BLaER1 (cell line): ENCODE data around the gene KCNK13.
"Not testable (repeated sequence)": the region's sequence is repeated elsewhere in the genome, so short reads cannot be mapped to it uniquely, and the experiment has no call there.

Experiments
- H3K27ac ChIP-seq: shearing (Covaris generic); formaldehyde crosslinking; 2 replicates; pipeline ENCODE4 v1.8.1; 2022
- H3K27me3 ChIP-seq: shearing (Covaris generic); formaldehyde crosslinking; 2 replicates; pipeline ENCODE4 v1.8.1; 2022
- H3K36me3 ChIP-seq: shearing (Covaris generic); formaldehyde crosslinking; 2 replicates; pipeline ENCODE4 v1.8.1; 2022
- H3K4me1 ChIP-seq: shearing (Covaris generic); formaldehyde crosslinking; 2 replicates; pipeline ENCODE4 v1.8.1; 2022
- H3K4me2 ChIP-seq: shearing (Covaris generic); formaldehyde crosslinking; 2 replicates; pipeline ENCODE4 v1.8.1; 2022
- H3K4me3 ChIP-seq: shearing (Covaris generic); formaldehyde crosslinking; 2 replicates; pipeline ENCODE4 v1.8.1; 2022
- H3K9ac ChIP-seq: shearing (Covaris generic); formaldehyde crosslinking; 2 replicates; pipeline ENCODE4 v1.8.1; 2022
- H3K9me3 ChIP-seq: shearing (Covaris generic); formaldehyde crosslinking; 2 replicates; pipeline ENCODE4 v1.8.1; 2022
- H4K20me1 ChIP-seq: shearing (Covaris generic); formaldehyde crosslinking; 2 replicates; pipeline ENCODE4 v1.8.1; 2022
- Cebpa-rat ChIP-seq: shearing (Covaris generic); IDR thresholded peaks from 2 replicates; pipeline ENCODE4 v1.8.1; 2022

KCNK13 gene

DNA sequence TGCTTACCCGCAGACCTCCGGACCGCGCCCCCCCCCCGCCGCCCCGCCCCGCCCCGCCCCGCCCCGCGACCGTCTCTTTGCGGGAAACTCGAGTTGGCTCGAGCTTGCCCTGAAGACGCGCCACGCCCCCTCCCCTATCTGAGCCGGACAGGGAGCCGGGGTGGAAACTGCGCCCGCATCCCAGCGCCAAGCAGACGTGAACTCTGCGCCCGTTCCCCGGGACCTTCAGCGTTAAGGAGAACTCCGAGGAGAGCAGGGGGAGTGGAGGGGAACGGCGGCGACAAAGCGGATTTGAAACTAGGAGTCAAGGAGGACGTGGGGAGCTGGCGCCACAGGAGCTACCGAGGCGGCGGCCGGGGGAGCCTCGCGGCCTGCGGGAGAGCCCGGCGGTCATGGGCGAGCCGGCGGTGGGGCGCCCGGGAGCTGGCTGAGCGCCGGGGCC, at the start of gene KCNK13:
TSS of gene KCNK13 (plus strand) at position 310 of the 442 bp plus-strand sequence. CDS start 212 bp downstream, outside the sequence.
- peak within 1 kb of the TSS; percentile 62 for H3K4me3 ChIP-seq
- peaks cover 69% of the 10 kb centered on the region for H3K27me3 ChIP-seq
- H3K4me1 ChIP-seq: peaks cover 14% of the 10 kb centered on the region
- H3K27ac ChIP-seq: no peak within 1 kb of the TSS
- TF ChIP-seq Cebpa-rat: no peak
- H4K20me1 ChIP-seq: peaks cover 20% of the 10 kb centered on the region; the same call in 1 of the 2 replicates
- H3K9me3 ChIP-seq: peaks cover 46% of the 10 kb centered on the region
- H3K4me2 ChIP-seq: peak within 1 kb of the TSS; percentile 61
- no peaks in the 10 kb centered on the region for H3K36me3 ChIP-seq
- H3K9ac ChIP-seq: no peak within 1 kb of the TSS

GRCh38 chr14:90017371-90017770, 44.4 kb upstream of the KCNK13 start:
- H3K9me3 ChIP-seq: peaks cover 15% of the 10 kb centered on the region
- no peaks in the 10 kb centered on the region for H3K27me3 ChIP-seq
- no peak for TF ChIP-seq Cebpa-rat
- H3K4me1 ChIP-seq: no peaks in the 10 kb centered on the region
- H3K4me3 ChIP-seq: no peak overlapping the region
- H3K4me2 ChIP-seq: no peak overlapping the region
- no peak overlapping the region for H3K27ac ChIP-seq
- H3K9ac ChIP-seq: no peak overlapping the region
- H4K20me1 ChIP-seq: no peaks in the 10 kb centered on the region
- H3K36me3 ChIP-seq: peaks cover 95% of the 10 kb centered on the region

DNA sequence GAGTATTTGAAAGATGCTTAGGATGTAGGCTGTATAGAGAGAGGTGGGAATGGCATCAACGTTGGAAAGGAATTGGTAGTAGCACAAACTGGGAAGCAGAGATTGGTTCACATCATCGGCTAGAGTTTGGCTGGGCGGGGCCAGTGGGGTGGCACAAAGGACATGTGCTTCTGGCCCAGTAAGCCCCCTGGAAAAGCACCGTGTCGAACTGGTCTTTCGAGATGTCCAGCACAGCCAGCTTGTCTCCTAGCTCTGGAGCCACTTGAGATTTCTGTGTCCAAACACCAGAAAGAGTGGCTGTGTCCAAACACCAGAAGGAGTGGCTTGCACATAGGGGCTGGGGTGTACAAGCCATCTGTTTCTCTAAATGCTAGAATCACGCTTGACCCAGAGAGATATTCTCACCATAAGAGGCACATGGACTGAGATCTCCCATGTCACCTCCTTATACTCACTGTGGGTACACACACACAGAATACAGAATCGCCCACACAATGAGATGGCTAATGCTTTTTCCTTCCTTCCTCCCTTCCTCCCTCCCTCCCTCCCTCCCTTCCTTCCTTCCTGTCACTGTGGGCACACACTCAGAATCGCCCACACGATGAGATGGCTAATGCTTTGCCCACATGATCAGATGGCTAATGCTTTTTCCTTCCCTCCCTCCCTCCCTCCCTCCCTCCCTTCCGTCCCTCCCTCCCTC, 41.8 kb upstream of the KCNK13 start:
- Histone ChIP-seq H3K27me3 (no peaks in the 10 kb centered on the region), H3K9me3 (0 out of 2 replicates have a peak, but pooled peaks cover 3% of the 10 kb centered on the region), H3K9ac (no peak overlapping the region), H3K4me3 (no peak overlapping the region), H4K20me1 (no peaks in the 10 kb centered on the region), H3K4me2 (no peak overlapping the region), H3K36me3 (peaks cover 96% of the 10 kb centered on the region), H3K4me1 (no peaks in the 10 kb centered on the region), H3K27ac (no peak overlapping the region)
- TF ChIP-seq Cebpa-rat: no peak

GRCh38 chr14:90023176-90023896, 38.5 kb upstream of the KCNK13 start:
- Histone ChIP-seq H3K4me2 (no peak overlapping the region), H3K4me3 (no peak overlapping the region), H3K4me1 (no peaks in the 10 kb centered on the region), H4K20me1 (no peaks in the 10 kb centered on the region), H3K9ac (no peak overlapping the region), H3K27me3 (no peaks in the 10 kb centered on the region), H3K27ac (no peak overlapping the region), H3K9me3 (0 out of 2 replicates have a peak, but pooled peaks cover 3% of the 10 kb centered on the region), H3K36me3 (peaks cover 90% of the 10 kb centered on the region)
- TF ChIP-seq Cebpa-rat: no peak

DNA sequence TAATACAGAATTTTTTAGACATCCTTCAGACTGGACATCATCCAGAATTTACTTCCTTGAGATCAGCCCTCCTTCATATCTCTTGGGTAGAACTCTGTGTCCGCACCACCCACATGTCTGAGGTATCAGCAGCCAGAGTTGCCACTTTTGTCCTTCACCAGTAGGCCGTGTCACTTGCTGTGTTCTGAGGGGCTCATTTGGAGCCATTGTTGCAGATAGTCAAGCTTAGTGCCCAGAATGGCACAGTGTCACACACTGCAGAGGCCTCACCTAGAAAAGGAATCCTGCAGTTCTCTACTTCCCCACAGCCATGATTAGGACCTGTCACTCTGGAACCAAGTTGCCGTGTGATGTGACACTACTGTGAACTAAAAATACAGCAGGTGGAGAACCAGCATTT, 36.9 kb upstream of the KCNK13 start:
- Histone ChIP-seq H3K9ac (no peak overlapping the region), H3K36me3 (peaks cover 90% of the 10 kb centered on the region), H4K20me1 (no peaks in the 10 kb centered on the region), H3K27ac (no peak overlapping the region), H3K4me1 (no peaks in the 10 kb centered on the region), H3K4me2 (no peak overlapping the region), H3K9me3 (no peaks in the 10 kb centered on the region), H3K27me3 (no peaks in the 10 kb centered on the region), H3K4me3 (no peak overlapping the region)
- TF ChIP-seq Cebpa-rat: no peak

GRCh38 chr14:90026608-90027007, 35.2 kb upstream of the KCNK13 start:
- H3K9me3 ChIP-seq, H4K20me1 ChIP-seq, H3K27me3 ChIP-seq, H3K9ac ChIP-seq, H3K4me1 ChIP-seq, H3K4me3 ChIP-seq, H3K27ac ChIP-seq, H3K4me2 ChIP-seq: not testable (repeated sequence)
- H3K36me3 ChIP-seq: peaks cover 91% of the 10 kb centered on the region

DNA sequence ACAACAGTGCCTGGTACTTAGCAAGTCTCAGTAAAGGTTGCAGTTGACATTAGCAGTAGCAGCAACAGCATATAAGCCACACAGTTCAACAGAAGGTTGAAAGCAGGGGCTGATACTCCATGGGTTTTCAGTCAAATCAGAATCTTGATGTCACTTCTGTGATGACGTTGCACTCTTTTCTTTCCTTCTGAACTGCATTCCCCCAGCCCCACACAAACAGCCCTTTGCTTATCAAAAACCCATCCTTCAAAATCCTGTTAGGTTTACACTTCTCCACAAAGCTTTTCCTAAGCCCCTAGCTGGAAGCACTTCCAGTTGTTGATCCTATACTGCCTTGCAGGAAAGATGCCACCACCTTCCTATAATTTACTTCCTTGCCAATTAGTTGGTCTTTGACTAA, 34.0 kb upstream of the KCNK13 start:
- Histone ChIP-seq H3K4me2 (no peak overlapping the region), H3K36me3 (peaks cover 91% of the 10 kb centered on the region), H3K9me3 (no peaks in the 10 kb centered on the region), H4K20me1 (no peaks in the 10 kb centered on the region), H3K27ac (no peak overlapping the region), H3K4me3 (no peak overlapping the region), H3K4me1 (no peaks in the 10 kb centered on the region), H3K27me3 (no peaks in the 10 kb centered on the region), H3K9ac (no peak overlapping the region)
- no peak for TF ChIP-seq Cebpa-rat

- Histone ChIP-seq H3K27ac (no peak overlapping the region), H3K4me1 (no peaks in the 10 kb centered on the region), H3K27me3 (no peaks in the 10 kb centered on the region), H4K20me1 (no peaks in the 10 kb centered on the region), H3K4me3 (no peak overlapping the region), H3K36me3 (peaks cover 91% of the 10 kb centered on the region), H3K4me2 (no peak overlapping the region), H3K9me3 (peaks cover 4% of the 10 kb centered on the region; the same call in 1 of the 2 replicates), H3K9ac (no peak overlapping the region)
- no peak for TF ChIP-seq Cebpa-rat
Measured at GRCh38 chr14:90034156-90034555, 27.6 kb upstream of the KCNK13 start.

DNA sequence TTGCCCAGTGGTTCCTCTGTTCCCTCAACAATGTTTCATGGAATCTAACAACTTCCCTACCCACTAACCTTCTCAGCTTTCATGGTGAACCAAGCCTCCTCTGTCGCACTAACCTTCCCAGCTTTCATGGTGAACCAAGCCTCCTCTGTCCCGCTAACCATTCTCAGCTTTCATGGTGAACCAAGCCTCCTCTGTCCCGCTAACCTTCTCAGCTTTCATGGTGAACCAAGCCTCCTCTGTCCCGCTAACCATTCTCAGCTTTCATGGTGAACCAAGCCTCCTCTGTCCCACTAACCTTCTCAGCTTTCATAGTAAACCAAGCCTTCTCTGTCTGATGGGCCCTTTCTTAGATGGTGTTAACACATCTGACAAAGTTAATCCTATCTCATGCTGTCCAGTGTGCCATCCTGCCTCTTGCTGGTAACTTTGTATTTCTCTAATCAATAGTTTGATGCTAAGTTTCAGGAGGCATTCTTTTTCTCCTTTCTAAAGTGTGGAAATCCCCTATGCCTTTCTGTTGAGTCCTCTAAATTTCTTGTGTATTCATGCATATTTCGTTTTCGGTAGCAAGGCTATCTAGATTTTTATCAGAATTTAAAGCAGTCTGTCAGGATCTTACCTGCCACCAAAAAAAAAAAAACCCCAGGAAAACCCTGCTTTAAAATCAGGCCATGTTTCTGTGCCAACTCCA, 26.8 kb upstream of the KCNK13 start:
- H3K27ac ChIP-seq: no peak overlapping the region
- H3K27me3 ChIP-seq: no peaks in the 10 kb centered on the region
- H3K9ac ChIP-seq: no peak overlapping the region
- no peaks in the 10 kb centered on the region for H3K4me1 ChIP-seq
- H3K9me3 ChIP-seq: peaks cover 4% of the 10 kb centered on the region; the same call in 1 of the 2 replicates
- TF ChIP-seq Cebpa-rat: no peak
- H4K20me1 ChIP-seq: no peaks in the 10 kb centered on the region
- peaks cover 91% of the 10 kb centered on the region for H3K36me3 ChIP-seq
- H3K4me2 ChIP-seq: no peak overlapping the region
- no peak overlapping the region for H3K4me3 ChIP-seq
